A549 (cell line): ENCODE data around the gene PDGFA. TPM values are rescaled to one million over a fixed set of nuclear protein-coding genes. Genes with fewer than 3 reads are reported as not detected.

Experiments used
- ATAC-seq, 2 experiments: fragments of 200-7000 bp in 1 of 2; fragments of >200 bp in 1 of 2; cut with Nextera tagmentation in 1 of 2; cut with Tn5 transposase in 1 of 2; 3 replicates each; pipeline versions ENCODE4 v1.8.0 to v1.9.1; 2018 to 2020; ENCODE audit warnings: mild to moderate bottlenecking in 1 of 2, moderate library complexity in 1 of 2
- CTCF ChIA-PET: fragments of 300-600 bp; sonication (Branson Sonifier 250); formaldehyde crosslinking; extraction: SDS; loops from one replicate; lab custom pipeline; 2021; ENCODE audit warnings: antibody characterized with exemption, inconsistent platforms; lab: Yijun Ruan, JAX
- POLR2A ChIA-PET: fragments of 350-600 bp; formaldehyde crosslinking; extraction: SDS; loops from one replicate; lab custom pipeline; 2021; ENCODE audit warnings: antibody characterized with exemption, inconsistent platforms; lab: Yijun Ruan, JAX
- DNase-seq, 2 experiments: peaks; one replicate each; pipeline versions ENCODE4 v3.0.0 to v3.0.0-alpha.2; 2011 to 2016; ENCODE audit warnings: low read depth in 1 of 2, low spot score in 1 of 2
- FAIRE-seq: peaks from 2 replicates; lab custom pipeline; 2011; peaks lifted over from hg19 to GRCh38; lab: Jason Lieb, UNC
- H3K27ac ChIP-seq, 2 experiments: fragments of >200 bp; sonication (Bioruptor Twin); formaldehyde crosslinking; 3 replicates each; pipeline ENCODE4 v1.5.1; 2016 to 2017
- H3K4me1 ChIP-seq: fragments of >200 bp; sonication (Bioruptor Twin); formaldehyde crosslinking; 3 replicates; pipeline ENCODE4 v1.6.1; 2016
- H3K4me2 ChIP-seq: fragments of >200 bp; sonication (Bioruptor Twin); formaldehyde crosslinking; 3 replicates; pipeline ENCODE4 v1.6.1; 2016
- H3K4me3 ChIP-seq: fragments of >200 bp; sonication (Bioruptor Twin); formaldehyde crosslinking; 3 replicates; pipeline ENCODE4 v1.5.1; 2016
- H3K9me3 ChIP-seq: fragments of >200 bp; sonication (Bioruptor Twin); formaldehyde crosslinking; 3 replicates; pipeline ENCODE4 v1.6.1; 2016
- BCL3 ChIP-seq: fragments of >200 bp; sonication (Bioruptor Twin); formaldehyde crosslinking; IDR thresholded peaks from 3 replicates; pipeline ENCODE4 v1.6.1; 2016
- BHLHE40 ChIP-seq: IDR thresholded peaks from 2 replicates; pipeline ENCODE4 v1.6.1; 2012; ENCODE audit warnings: low read depth, low read length, inconsistent platforms
- CBX2 ChIP-seq: fragments of 200-600 bp; sonication (generic); IDR thresholded peaks from 2 replicates; pipeline ENCODE4 v1.6.1; 2016; ENCODE audit warnings: low read depth, mild to moderate bottlenecking, borderline replicate concordance
- CHD4 ChIP-seq: fragments of 200-600 bp; sonication (generic); IDR thresholded peaks from 2 replicates; pipeline ENCODE4 v1.6.1; 2016; ENCODE audit warnings: antibody characterized with exemption, mild to moderate bottlenecking, borderline replicate concordance
- EHMT2 ChIP-seq: fragments of 200-600 bp; sonication (generic); IDR thresholded peaks from 2 replicates; pipeline ENCODE4 v1.6.1; 2016; ENCODE audit warnings: antibody characterized with exemption, low read depth, mild to moderate bottlenecking, moderate library complexity
- GATA3 ChIP-seq: IDR thresholded peaks from 2 replicates; pipeline ENCODE4 v1.6.1; 2012; ENCODE audit warnings: borderline replicate concordance
- HDAC2 ChIP-seq: fragments of 200-600 bp; sonication (generic); IDR thresholded peaks from 2 replicates; pipeline ENCODE4 v1.6.1; 2016
- HEYL ChIP-seq: fragments of 250-450 bp; sonication (Bioruptor Pico); IDR thresholded peaks from 2 replicates; pipeline ENCODE4 v1.8.0; 2021; ENCODE audit warnings: mild to moderate bottlenecking, moderate library complexity
- HOXB13 ChIP-seq: fragments of 250-450 bp; sonication (Bioruptor Pico); IDR thresholded peaks from 2 replicates; pipeline ENCODE4 v1.5.0; 2020; ENCODE audit warnings: low read depth, mild to moderate bottlenecking, moderate library complexity
- JUN ChIP-seq, 2 experiments: fragments of >200 bp; sonication (Bioruptor Twin); formaldehyde crosslinking; IDR thresholded peaks; 2 replicates in 1 of 2; 3 replicates in 1 of 2; pipeline ENCODE4 v1.6.1; 2016 to 2017
- KDM1A ChIP-seq: fragments of 200-600 bp; sonication (generic); IDR thresholded peaks from 2 replicates; pipeline ENCODE4 v1.6.1; 2016; ENCODE audit warnings: low read depth, mild to moderate bottlenecking
- KDM5A ChIP-seq: fragments of 200-600 bp; sonication (generic); IDR thresholded peaks from 2 replicates; pipeline ENCODE4 v1.6.1; 2016; ENCODE audit warnings: antibody characterized with exemption, mild to moderate bottlenecking
- MAFK ChIP-seq: fragments of 450-650 bp; IDR thresholded peaks from 2 replicates; pipeline ENCODE4 v1.6.1; 2014; ENCODE audit not compliant: partially characterized antibody
- MAZ ChIP-seq: fragments of 150-350 bp; IDR thresholded peaks from 2 replicates; pipeline ENCODE4 v1.6.1; 2014; ENCODE audit warnings: antibody characterized with exemption, low read depth, low read length, borderline replicate concordance
- PBX3 ChIP-seq: IDR thresholded peaks from 2 replicates; pipeline ENCODE4 v1.6.1; 2012
- POLR2A ChIP-seq: IDR thresholded peaks from 2 replicates; pipeline ENCODE4 v1.6.1; 2012; ENCODE audit warnings: mild to moderate bottlenecking, low read length
- RARB ChIP-seq: fragments of 250-450 bp; sonication (Bioruptor Pico); IDR thresholded peaks from 2 replicates; pipeline ENCODE4 v1.8.0; 2021; ENCODE audit warnings: mild to moderate bottlenecking, moderate library complexity
- RFX5 ChIP-seq: fragments of 450-650 bp; IDR thresholded peaks from 2 replicates; pipeline ENCODE4 v1.7.1; 2014; ENCODE audit warnings: antibody characterized with exemption, mild to moderate bottlenecking, moderate library complexity
- SMC3 ChIP-seq: fragments of >200 bp; sonication (Bioruptor Twin); formaldehyde crosslinking; IDR thresholded peaks from 3 replicates; pipeline ENCODE4 v1.6.1; 2018; ENCODE audit warnings: inconsistent platforms
- USF2 ChIP-seq: fragments of 450-650 bp; IDR thresholded peaks from 2 replicates; pipeline ENCODE4 v1.6.1; 2014; ENCODE audit warnings: antibody characterized with exemption
- ZFP36 ChIP-seq: fragments of 450-650 bp; IDR thresholded peaks from 2 replicates; pipeline ENCODE4 v1.6.1; 2014; ENCODE audit warnings: borderline replicate concordance; ENCODE audit not compliant: partially characterized antibody
- ZNF302 ChIP-seq: fragments of 250-450 bp; sonication (Bioruptor Pico); IDR thresholded peaks from 2 replicates; pipeline ENCODE4 v1.9.0; 2021; ENCODE audit warnings: inconsistent platforms, mild to moderate bottlenecking, moderate library complexity
- WGBS: methylation state at CpG from one replicate; pipeline ENCODE4 v1.1.6; 2017; ENCODE audit errors: missing lambda C conversion rate; 5-methylcytosine and 5-hydroxymethylcytosine counted together
- polyA plus RNA-seq, 4 experiments: library from polyadenylated mRNA; depleted of rRNA in 3 of 4; stranded (reverse); fragments of >200 nt; fragmentation: RNase III in 1 of 4; extraction: RNeasy Plus Mini Kit Qiagen cat#74134 plus additional on column Dnase treatment in 1 of 4; gene quantifications; 2 replicates in 3 of 4; 3 replicates in 1 of 4; pipeline ENCODE4 v1.2.3, GENCODE V29; 2011 to 2017

Gene PDGFA
- polyA plus RNA-seq, 2 of the 4 experiments (the other 2 are of a cell fraction), result 12.8 to 14.9 TPM

- peak overlapping the region; percentile 79 to 96 for H3K27ac ChIP-seq
- H3K4me1 ChIP-seq, result peaks cover 56% of the 10 kb centered on the region
- H3K4me2 ChIP-seq, result peak overlapping the region; percentile 40
- no peaks in the 10 kb centered on the region; the same call in 2 of the 3 replicates for H3K9me3 ChIP-seq
- ATAC-seq (no peak), DNase-seq (no peak), FAIRE-seq (no peak)
- TF ChIP-seq EHMT2, result no peak
- TF ChIP-seq HDAC2, result no peak
- no peak for TF ChIP-seq USF2
- TF ChIP-seq JUN (IDR thresholded peaks at IDR 0.05), result no peak
- no peak for TF ChIP-seq CHD4
- TF ChIP-seq POLR2A, result no peak
- TF ChIP-seq GATA3, result no peak
- no peak for TF ChIP-seq HOXB13 (CRISPR knock-in tag)
- TF ChIP-seq BHLHE40, result no peak
- TF ChIP-seq MAZ, result no peak
- no peak for TF ChIP-seq KDM5A
- TF ChIP-seq ZFP36, result no peak
- TF ChIP-seq RFX5, result no peak
- TF ChIP-seq MAFK, result no peak
- no peak for TF ChIP-seq CBX2
- no peak for TF ChIP-seq PBX3
- no peak for TF ChIP-seq KDM1A
- TF ChIP-seq HEYL, result no peak
- no peak for TF ChIP-seq ZNF302 (CRISPR knock-in tag)
- no peak for TF ChIP-seq RARB (CRISPR knock-in tag)
- H3K4me3 ChIP-seq, result no peak overlapping the region
- POLR2A ChIA-PET, result interaction anchor here (3.4 kb wide), 1 partner anchor 23 kb away, joined by 16 read pairs; the partner anchor contains the start of gene PDGFA
- 86% methylated on average over 28 of the region's 28 CpGs for WGBS
- CTCF ChIA-PET, result interaction anchor here (1.5 to 2.8 kb wide), 3 partner anchors 9 to 221 kb away, joined by 4 to 11 read pairs (median 5); partner anchors contain the start of gene PDGFA
Measured at GRCh38 chr7:542131-542712, 22.6 kb upstream of the PDGFA start.

GRCh38 chr7:541661-542060 lies 22.0 kb upstream of the PDGFA start:
- TF ChIP-seq RFX5 (no peak), SMC3 (no peak), POLR2A (no peak), BCL3 (no peak), BHLHE40 (no peak)
- peaks cover 56% of the 10 kb centered on the region for H3K4me1 ChIP-seq
- no peak overlapping the region for H3K4me3 ChIP-seq
- POLR2A ChIA-PET, result interaction anchor here (3.4 kb wide), 1 partner anchor 22 kb away, joined by 16 read pairs; the partner anchor contains the start of gene PDGFA
- no peaks in the 10 kb centered on the region; the same call in 2 of the 3 replicates for H3K9me3 ChIP-seq
- CTCF ChIA-PET, result interaction anchor here (1.5 to 2.8 kb wide), 2 partner anchors 22 to 220 kb away, joined by 4 to 11 read pairs; partner anchors contain the start of gene PDGFA
- FAIRE-seq, result no peak
- H3K4me2 ChIP-seq, result no peak overlapping the region; the same call in 2 of the 3 replicates
- peak overlapping the region; percentile 79 to 96; a peak in 5 of 6 replicates for H3K27ac ChIP-seq
- DNase-seq, result no peak
- no peak for ATAC-seq
- WGBS, result 96% methylated on average over 17 of the region's 17 CpGs
